CD4-positive, alpha-beta T cell treated with Interleukin-15 for 1 hour (primary cell): ENCODE measurements around the gene GPC2.
A peak's percentile ranks its signal among the peaks of the same experiment; 100 is the strongest.

Experiments used
- DNase-seq: peaks from one replicate; pipeline ENCODE4 v3.0.0-alpha.2; 2020

GPC2 gene

GRCh38 chr7:100166970-100167911 lies 9.9 kb downstream of the GPC2 start:
- no peak for DNase-seq

GRCh38 chr7:100166317-100166940 lies 10.8 kb downstream of the GPC2 start:
- no peak for DNase-seq

GRCh38 chr7:100163871-100164270 lies 13.3 kb downstream of the GPC2 start:
- DNase-seq: no peak

- no peak for DNase-seq
These were observed 14.1 kb downstream of the GPC2 start for GRCh38 chr7:100163006-100163531.

GRCh38 chr7:100160067-100160466 lies 17.1 kb downstream of the GPC2 start:
- DNase-seq: no peak

- DNase-seq: no peak
These were observed 18.0 kb downstream of the GPC2 start for GRCh38 chr7:100159099-100159623.

- DNase-seq: peak; percentile 87
These were observed 18.7 kb downstream of the GPC2 start, which contains the start of gene TRAPPC14 for GRCh38 chr7:100158229-100159098. TRAPPC14 (minus strand) TSS chr7:100158723; CDS start chr7:100158499, 224 bp downstream.

- no peak for DNase-seq
These were observed 19.6 kb downstream of the GPC2 start for GRCh38 chr7:100157334-100158228.

GRCh38 chr7:100157069-100157333 lies 20.2 kb downstream of the GPC2 start:
- no peak for DNase-seq

- peak; percentile 32 for DNase-seq
These were observed 20.7 kb downstream of the GPC2 start for GRCh38 chr7:100156331-100157068.

- no peak for DNase-seq
These were observed 21.4 kb downstream of the GPC2 start for GRCh38 chr7:100155553-100156317.

- DNase-seq: no peak
These were observed 22.3 kb downstream of the GPC2 start for GRCh38 chr7:100154651-100155491.

GRCh38 chr7:100153708-100154535 lies 23.3 kb downstream of the GPC2 start:
- no peak for DNase-seq

GRCh38 chr7:100152937-100153666 lies 24.1 kb downstream of the GPC2 start:
- DNase-seq: no peak

GRCh38 chr7:100152404-100152803 lies 24.8 kb downstream of the GPC2 start:
- DNase-seq: no peak

GRCh38 chr7:100148559-100149328 lies 28.4 kb downstream of the GPC2 start, which contains the start of gene LAMTOR4:
LAMTOR4 (plus strand) TSS chr7:100148918; CDS start chr7:100148973, 55 bp downstream.
- peak; percentile 100 for DNase-seq

GRCh38 chr7:100148225-100148558 lies 29.0 kb downstream of the GPC2 start:
- DNase-seq: no peak
